ENCODE measurements around the gene C1orf53.

C1orf53 gene

GRCh38 chr1:197911111-197911856, 8.9 kb downstream of the C1orf53 start:
- CTCF ChIA-PET: no interaction called here
- no peak for TF ChIP-seq LEF1 (IDR thresholded peaks at IDR 0.05; ENCODE audit: borderline replicate concordance)
- no peak for TF ChIP-seq BHLHE40 (IDR thresholded peaks at IDR 0.05; ENCODE audit: borderline replicate concordance)
- no peak for TF ChIP-seq FOXM1 (IDR thresholded peaks at IDR 0.05; ENCODE audit: borderline replicate concordance)
- TF ChIP-seq FOXA1 (IDR thresholded peaks at IDR 0.05): no peak
- no peak for TF ChIP-seq NFRKB (IDR thresholded peaks at IDR 0.05)
- TF ChIP-seq L3MBTL2 (conservative IDR thresholded peaks at IDR 0.05): no peak
- TF ChIP-seq, protein P1, sequence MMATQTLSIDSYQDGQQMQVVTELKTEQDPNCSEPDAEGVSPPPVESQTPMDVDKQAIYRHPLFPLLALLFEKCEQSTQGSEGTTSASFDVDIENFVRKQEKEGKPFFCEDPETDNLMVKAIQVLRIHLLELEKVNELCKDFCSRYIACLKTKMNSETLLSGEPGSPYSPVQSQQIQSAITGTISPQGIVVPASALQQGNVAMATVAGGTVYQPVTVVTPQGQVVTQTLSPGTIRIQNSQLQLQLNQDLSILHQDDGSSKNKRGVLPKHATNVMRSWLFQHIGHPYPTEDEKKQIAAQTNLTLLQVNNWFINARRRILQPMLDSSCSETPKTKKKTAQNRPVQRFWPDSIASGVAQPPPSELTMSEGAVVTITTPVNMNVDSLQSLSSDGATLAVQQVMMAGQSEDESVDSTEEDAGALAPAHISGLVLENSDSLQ (IDR thresholded peaks at IDR 0.05): no peak
- no peak for TF ChIP-seq FOXK2 (IDR thresholded peaks at IDR 0.05)
- TF ChIP-seq ZNF384 (IDR thresholded peaks at IDR 0.05): no peak
- no peak for TF ChIP-seq CTBP1 (IDR thresholded peaks at IDR 0.05; ENCODE audit: borderline replicate concordance)
- no peak for TF ChIP-seq ARNT (IDR thresholded peaks at IDR 0.05)
- no peak for TF ChIP-seq TARDBP (IDR thresholded peaks at IDR 0.05)
- TF ChIP-seq HDGF (IDR thresholded peaks at IDR 0.05; ENCODE audit: borderline replicate concordance): no peak
- no peak for TF ChIP-seq ELF4 (IDR thresholded peaks at IDR 0.05)
- POLR2A ChIA-PET: interaction anchor here (1.0 kb wide), 1 partner anchor 8 kb away, joined by 3 read pairs; no protein-coding TSS in a partner anchor
- DNase-seq (ENCODE audit: extremely low spot score): no peak

DNA sequence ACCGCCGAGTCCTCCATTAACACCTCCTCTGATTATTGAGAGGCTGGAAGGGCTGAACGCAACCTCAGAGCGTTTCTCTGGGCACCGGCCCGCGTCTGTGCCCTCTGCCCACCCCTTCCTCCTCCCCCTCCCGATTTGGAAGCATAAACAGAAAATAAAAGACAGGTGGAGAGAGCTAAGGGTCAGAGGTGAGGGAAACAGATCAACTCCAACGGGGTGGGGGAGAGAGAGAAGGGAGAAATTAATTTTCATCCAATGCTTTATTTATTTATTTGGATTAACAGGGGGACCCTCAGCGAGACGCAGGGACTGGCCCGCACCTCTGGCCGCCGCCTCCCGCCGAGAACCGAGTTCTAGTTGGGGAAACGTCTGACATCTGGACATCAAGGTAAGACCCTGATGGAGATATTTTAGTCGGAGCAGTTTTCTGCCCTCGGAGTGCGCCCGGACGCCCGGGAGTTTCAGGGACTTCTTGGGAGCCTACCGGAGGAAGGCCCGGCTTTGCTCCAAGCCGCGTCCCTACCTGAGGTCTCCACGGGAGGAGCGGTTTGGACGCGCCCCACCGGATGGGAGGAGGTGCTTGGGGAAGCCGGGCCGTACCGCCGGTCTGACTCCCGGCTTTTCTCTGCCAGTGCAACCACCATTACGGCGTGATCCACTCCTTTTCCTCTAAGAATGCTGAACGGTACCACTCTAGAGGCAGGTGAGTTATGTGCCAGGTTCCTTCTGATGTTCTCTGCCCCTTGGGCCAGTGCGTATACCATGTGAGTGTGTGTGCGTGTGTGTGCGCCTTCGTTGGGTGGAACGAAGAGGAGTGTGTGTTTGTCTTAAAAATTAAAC, 9.6 kb downstream of the C1orf53 start:
- ChIA-PET CTCF (no interaction called here), POLR2A (interaction anchor here (1.0 kb wide), 1 partner anchor 9 kb away, joined by 3 read pairs; no protein-coding TSS in a partner anchor)
- TF ChIP-seq SUZ12 (IDR thresholded peaks at IDR 0.05) (no peak), NFRKB (IDR thresholded peaks at IDR 0.05) (no peak)
- DNase-seq (ENCODE audit: extremely low spot score): no peak

- TF ChIP-seq LEF1 (IDR thresholded peaks at IDR 0.05; ENCODE audit: borderline replicate concordance): no peak
- no peak for TF ChIP-seq FOXK2 (IDR thresholded peaks at IDR 0.05)
- CTCF ChIA-PET: no interaction called here
- POLR2A ChIA-PET: interaction anchor here (5.6 kb wide), 1 partner anchor 10 kb away, joined by 70 read pairs; the partner anchor contains the start of gene C1orf53
Measured at GRCh38 chr1:197912739-197913494, 10.5 kb downstream of the C1orf53 start.

DNA sequence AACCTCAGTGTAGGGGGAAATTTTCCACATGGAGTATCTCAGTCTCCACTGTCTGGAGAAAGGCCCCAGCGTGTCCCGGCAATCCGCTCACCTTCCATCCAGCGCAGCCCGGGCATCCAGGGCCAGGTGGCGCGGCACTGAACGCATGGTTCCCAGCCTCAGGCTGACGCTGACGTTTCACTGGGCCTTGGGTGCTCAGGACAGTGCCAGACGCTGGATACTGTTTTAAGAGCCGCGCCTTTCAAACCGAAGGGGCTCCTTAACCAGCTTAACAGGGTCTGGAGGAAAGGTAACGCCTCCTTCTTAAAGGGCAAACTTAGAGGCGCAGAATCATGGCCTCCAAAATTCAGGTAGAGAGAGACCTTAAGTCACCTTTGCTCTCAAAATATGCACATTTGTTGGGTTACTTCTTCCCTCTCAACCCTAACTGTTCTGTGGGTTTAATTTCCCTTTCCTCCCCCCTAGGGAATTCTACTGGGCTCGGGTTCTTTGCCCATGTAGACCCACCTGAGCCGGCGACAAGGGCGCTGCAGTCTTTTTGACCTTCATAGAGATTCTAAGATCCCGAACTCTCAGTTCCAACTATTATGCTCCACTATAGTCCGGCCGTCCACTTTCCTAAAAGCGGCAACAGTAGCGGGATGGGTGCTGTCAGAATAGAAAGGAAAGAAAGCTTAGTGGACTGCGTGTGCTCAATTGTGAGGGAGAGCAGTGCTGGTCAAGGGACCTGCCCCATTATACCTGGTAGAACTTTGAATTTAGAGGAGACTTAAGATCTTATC, 11.3 kb downstream of the C1orf53 start:
- POLR2A ChIA-PET: interaction anchor here (1.8 to 5.6 kb wide), 2 partner anchors 11 to 18 kb away, joined by 4 to 70 read pairs; partner anchors contain the start of gene C1orf53
- DNase-seq (ENCODE audit: extremely low spot score): no peak
- CTCF ChIA-PET: interaction anchor here (0.7 kb wide), 1 partner anchor 372 kb away, joined by 9 read pairs; no protein-coding TSS in a partner anchor
- TF ChIP-seq, protein P1 (IDR thresholded peaks at IDR 0.05): no peak
- TF ChIP-seq L3MBTL2 (conservative IDR thresholded peaks at IDR 0.05): no peak
- no peak for TF ChIP-seq ARNT (IDR thresholded peaks at IDR 0.05)
- TF ChIP-seq LEF1 (IDR thresholded peaks at IDR 0.05; ENCODE audit: borderline replicate concordance): no peak
- no peak for TF ChIP-seq ELF4 (IDR thresholded peaks at IDR 0.05)
- no peak for TF ChIP-seq FOXK2 (IDR thresholded peaks at IDR 0.05)
- no peak for TF ChIP-seq HDGF (IDR thresholded peaks at IDR 0.05; ENCODE audit: borderline replicate concordance)
- TF ChIP-seq BHLHE40 (IDR thresholded peaks at IDR 0.05; ENCODE audit: borderline replicate concordance): no peak
- TF ChIP-seq ZNF384 (IDR thresholded peaks at IDR 0.05): no peak
- TF ChIP-seq CTBP1 (IDR thresholded peaks at IDR 0.05; ENCODE audit: borderline replicate concordance): no peak
- TF ChIP-seq SP1 (IDR thresholded peaks at IDR 0.05): no peak
- TF ChIP-seq FOXM1 (IDR thresholded peaks at IDR 0.05; ENCODE audit: borderline replicate concordance): no peak
- no peak for TF ChIP-seq FOXA1 (IDR thresholded peaks at IDR 0.05)
- TF ChIP-seq SUZ12 (IDR thresholded peaks at IDR 0.05): no peak
- no peak for TF ChIP-seq NFRKB (IDR thresholded peaks at IDR 0.05)
- TF ChIP-seq TARDBP (IDR thresholded peaks at IDR 0.05): no peak

More at GRCh38 chr1:197912739-197913494, 10.5 kb downstream of the C1orf53 start:
- no peak for DNase-seq (ENCODE audit: extremely low spot score)

DNA sequence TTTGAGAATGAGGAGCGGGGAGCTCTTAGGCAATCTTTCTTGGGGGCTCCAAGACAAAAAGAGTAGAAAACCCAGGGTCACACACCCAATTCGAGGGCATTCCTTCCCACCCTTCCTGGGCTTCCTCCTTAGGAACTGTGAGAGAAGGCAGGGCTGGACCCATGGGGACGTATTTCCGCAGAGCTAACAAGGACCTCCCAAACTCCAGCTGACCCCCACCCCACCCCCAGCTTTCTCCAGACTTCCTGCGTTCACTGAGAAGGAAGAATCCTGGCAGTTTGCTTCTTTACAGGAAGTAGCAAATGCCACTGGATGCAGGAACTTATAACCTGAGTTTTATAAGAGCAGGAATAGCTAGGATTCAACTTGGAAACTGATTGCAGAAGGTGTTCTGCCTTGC, 12.1 kb downstream of the C1orf53 start:
- CTCF ChIA-PET: interaction anchor here (0.7 kb wide), 1 partner anchor 11 kb away, joined by 3 read pairs; no protein-coding TSS in a partner anchor

More for the DNA sequence above, 12.1 kb downstream of the C1orf53 start:
- no peak for TF ChIP-seq CTBP1 (IDR thresholded peaks at IDR 0.05; ENCODE audit: borderline replicate concordance)
- TF ChIP-seq ELF4 (IDR thresholded peaks at IDR 0.05): no peak
- no peak for TF ChIP-seq L3MBTL2 (conservative IDR thresholded peaks at IDR 0.05)
- TF ChIP-seq TARDBP (IDR thresholded peaks at IDR 0.05): no peak
- TF ChIP-seq, protein P1 (IDR thresholded peaks at IDR 0.05): no peak
- TF ChIP-seq BHLHE40 (IDR thresholded peaks at IDR 0.05; ENCODE audit: borderline replicate concordance): no peak
- no peak for TF ChIP-seq ZNF384 (IDR thresholded peaks at IDR 0.05)
- TF ChIP-seq FOXA1 (IDR thresholded peaks at IDR 0.05): no peak
- no peak for TF ChIP-seq LEF1 (IDR thresholded peaks at IDR 0.05; ENCODE audit: borderline replicate concordance)
- TF ChIP-seq ARNT (IDR thresholded peaks at IDR 0.05): no peak
- no peak for TF ChIP-seq FOXK2 (IDR thresholded peaks at IDR 0.05)
- no peak for TF ChIP-seq SP1 (IDR thresholded peaks at IDR 0.05)
- TF ChIP-seq SUZ12 (IDR thresholded peaks at IDR 0.05): no peak
- DNase-seq (ENCODE audit: extremely low spot score): no peak
- POLR2A ChIA-PET: interaction anchor here (1.8 to 5.6 kb wide), 2 partner anchors 11 to 19 kb away, joined by 4 to 70 read pairs; partner anchors contain the start of gene C1orf53
